ENCODE data around the gene MYBPC2.

- TF ChIP-seq, protein P1, sequence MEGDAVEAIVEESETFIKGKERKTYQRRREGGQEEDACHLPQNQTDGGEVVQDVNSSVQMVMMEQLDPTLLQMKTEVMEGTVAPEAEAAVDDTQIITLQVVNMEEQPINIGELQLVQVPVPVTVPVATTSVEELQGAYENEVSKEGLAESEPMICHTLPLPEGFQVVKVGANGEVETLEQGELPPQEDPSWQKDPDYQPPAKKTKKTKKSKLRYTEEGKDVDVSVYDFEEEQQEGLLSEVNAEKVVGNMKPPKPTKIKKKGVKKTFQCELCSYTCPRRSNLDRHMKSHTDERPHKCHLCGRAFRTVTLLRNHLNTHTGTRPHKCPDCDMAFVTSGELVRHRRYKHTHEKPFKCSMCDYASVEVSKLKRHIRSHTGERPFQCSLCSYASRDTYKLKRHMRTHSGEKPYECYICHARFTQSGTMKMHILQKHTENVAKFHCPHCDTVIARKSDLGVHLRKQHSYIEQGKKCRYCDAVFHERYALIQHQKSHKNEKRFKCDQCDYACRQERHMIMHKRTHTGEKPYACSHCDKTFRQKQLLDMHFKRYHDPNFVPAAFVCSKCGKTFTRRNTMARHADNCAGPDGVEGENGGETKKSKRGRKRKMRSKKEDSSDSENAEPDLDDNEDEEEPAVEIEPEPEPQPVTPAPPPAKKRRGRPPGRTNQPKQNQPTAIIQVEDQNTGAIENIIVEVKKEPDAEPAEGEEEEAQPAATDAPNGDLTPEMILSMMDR (IDR thresholded peaks at IDR 0.05), result no peak
- TF ChIP-seq POLR2A (IDR thresholded peaks at IDR 0.05) (no peak), POLR2AphosphoS5 (IDR thresholded peaks at IDR 0.05) (no peak), EP300 (IDR thresholded peaks at IDR 0.05) (no peak)
These were observed 16.4 kb upstream of the MYBPC2 start for GRCh38 chr19:50416034-50416977.

Data from upper lobe of left lung (tissue), 4 donors.